CD4-positive, alpha-beta T cell (primary cell): ENCODE measurements around the gene SDHAF2. TPM values are rescaled to one million over a fixed set of nuclear protein-coding genes. Genes with fewer than 3 reads are reported as not detected.

Experiments used
- ATAC-seq: fragments of 200-7000 bp; cut with Tn5 transposase; one replicate; pipeline ENCODE4 v1.10.0; 2022; ENCODE audit warnings: mild to moderate bottlenecking; ENCODE audit not compliant: poor library complexity
- CTCF ChIA-PET: fragments of 350-600 bp; sonication (Branson Sonifier 250); formaldehyde crosslinking; loops from one replicate; lab custom pipeline; 2021; ENCODE audit warnings: antibody characterized with exemption, inconsistent platforms; lab: Charles Lee
- POLR2A ChIA-PET: fragments of 350-600 bp; sonication (Branson Sonifier 250); formaldehyde crosslinking; loops from one replicate; lab custom pipeline; 2021; ENCODE audit warnings: antibody characterized with exemption, inconsistent platforms; lab: Charles Lee
- DNase-seq, 14 experiments: peaks; one replicate each; pipeline ENCODE4 v3.0.0-alpha.2; 2013 to 2020; ENCODE audit warnings: mixed read lengths in 2 of 14
- H3K27ac ChIP-seq, 2 donors: one replicate each; pipeline versions ENCODE4 v1.5.1 to v1.7.0; 2013; ENCODE audit warnings: low read length in 2 of 2, low read depth in 1 of 2, mild to moderate bottlenecking in 1 of 2
- H3K27me3 ChIP-seq, 2 experiments: 1 replicate in 1 of 2; 2 replicates in 1 of 2; pipeline versions ENCODE4 v1.6.1 to v1.7.0; 2013; ENCODE audit warnings: low read length in 2 of 2, control low read depth in 1 of 2, mild to moderate bottlenecking in 1 of 2, moderate library complexity in 1 of 2; ENCODE audit not compliant: insufficient read depth in 2 of 2, control insufficient read depth in 1 of 2
- H3K36me3 ChIP-seq: one replicate; pipeline ENCODE4 v1.6.1; 2013; ENCODE audit warnings: low read length, control low read depth; ENCODE audit not compliant: insufficient read depth
- H3K4me1 ChIP-seq: one replicate; pipeline ENCODE4 v1.6.1; 2013; ENCODE audit warnings: low read length, control low read depth; ENCODE audit not compliant: insufficient read depth
- H3K4me3 ChIP-seq: one replicate; pipeline ENCODE4 v1.5.1; 2013; ENCODE audit warnings: mild to moderate bottlenecking, low read length, moderate library complexity
- H3K9me3 ChIP-seq, 2 experiments: 1 replicate in 1 of 2; 2 replicates in 1 of 2; pipeline versions ENCODE4 v1.6.1 to v1.7.0; 2013; ENCODE audit warnings: low read length in 2 of 2, mild to moderate bottlenecking in 2 of 2, control low read depth in 1 of 2, moderate library complexity in 1 of 2; ENCODE audit not compliant: control insufficient read depth in 1 of 2, insufficient read depth in 1 of 2
- H3K27ac Mint-ChIP-seq: one replicate; pipeline ENCODE4 v1.8.0; 2020; ENCODE audit warnings: mixed read lengths
- H3K27me3 Mint-ChIP-seq: one replicate; pipeline ENCODE4 v1.8.0; 2021; ENCODE audit warnings: mixed read lengths
- H3K36me3 Mint-ChIP-seq: one replicate; pipeline ENCODE4 v1.8.0; 2021; ENCODE audit warnings: low read depth, mixed read lengths
- H3K4me1 Mint-ChIP-seq: one replicate; pipeline ENCODE4 v1.8.0; 2021; ENCODE audit warnings: low read depth, mixed read lengths
- H3K4me3 Mint-ChIP-seq: one replicate; pipeline ENCODE4 v1.8.0; 2020; ENCODE audit warnings: mild to moderate bottlenecking, mixed read lengths
- H3K9me3 Mint-ChIP-seq: one replicate; pipeline ENCODE4 v1.8.0; 2020; ENCODE audit warnings: mixed read lengths
- CTCF ChIP-seq: fragments of 200-600 bp; IDR thresholded peaks from one replicate; pipeline ENCODE4 v1.8.0; 2022; ENCODE audit warnings: antibody characterized with exemption, mild to moderate bottlenecking
- intact Hi-C, 2 experiments: fragments of 100-400 bp; cut with DNase I in 1 of 2; cut with micrococcal nuclease in 1 of 2; formaldehyde crosslinking; loops; one replicate each; pipeline versions ENCODE4 v1.15.1 to v1.9.0; 2023 to 2025; cut with DNase I, micrococcal nuclease
- total RNA-seq, 174 experiments: library from RNA in 2 of 174; stranded (reverse) in 2 of 174; gene quantifications; one replicate each; pipeline ENCODE4 v1.2.3 and lab custom pipeline; 2021 to 2026

Gene SDHAF2
- total RNA-seq, 2 experiments from 2014 or later, result 28.7 to 33.0 TPM

- Mint-ChIP-seq H3K4me1 (no peaks in the 10 kb centered on the region), H3K27me3 (no peaks in the 10 kb centered on the region), H3K27ac (no peak overlapping the region), H3K4me3 (no peak overlapping the region), H3K36me3 (no peaks in the 10 kb centered on the region), H3K9me3 (no peaks in the 10 kb centered on the region)
- no peak for TF ChIP-seq CTCF
- ChIA-PET CTCF (no interaction called here), POLR2A (no interaction called here)
- intact Hi-C loops, result no loop called here
- DNase-seq (no peak), ATAC-seq (no peak)
- H3K4me1 ChIP-seq, result no peaks in the 10 kb centered on the region
- H3K4me3 ChIP-seq, result no peak overlapping the region
- no peaks in the 10 kb centered on the region for H3K27me3 ChIP-seq
- H3K9me3 ChIP-seq, result no peaks in the 10 kb centered on the region
- H3K36me3 ChIP-seq, result no peaks in the 10 kb centered on the region
- no peak overlapping the region for H3K27ac ChIP-seq
These were observed 64.5 kb downstream of the SDHAF2 start for GRCh38 chr11:61494381-61494961.

- Histone ChIP-seq H3K27ac (no peak overlapping the region), H3K27me3 (no peaks in the 10 kb centered on the region), H3K4me3 (no peak overlapping the region), H3K4me1 (no peaks in the 10 kb centered on the region), H3K9me3 (no peaks in the 10 kb centered on the region), H3K36me3 (no peaks in the 10 kb centered on the region)
- no peak for ATAC-seq
- H3K27me3 Mint-ChIP-seq, result no peaks in the 10 kb centered on the region
- H3K4me1 Mint-ChIP-seq, result no peaks in the 10 kb centered on the region
- intact Hi-C loops, result no loop called here
- no peak overlapping the region for H3K4me3 Mint-ChIP-seq
- DNase-seq, result no peak
- no peaks in the 10 kb centered on the region for H3K9me3 Mint-ChIP-seq
- TF ChIP-seq CTCF, result no peak
- ChIA-PET POLR2A (no interaction called here), CTCF (no interaction called here)
- H3K36me3 Mint-ChIP-seq, result no peaks in the 10 kb centered on the region
- no peak overlapping the region for H3K27ac Mint-ChIP-seq
These were observed 66.1 kb downstream of the SDHAF2 start for GRCh38 chr11:61495801-61496601.

Other genes starting within 250 kb of the SDHAF2 start
- not detected for gene PGA3, start 226.6 kb upstream of the SDHAF2 start, total RNA-seq
- not detected for gene PGA4, start 207.8 kb upstream of the SDHAF2 start, total RNA-seq
- gene PGA5, start 188.9 kb upstream of the SDHAF2 start, total RNA-seq, result not detected
- 1 to 10 TPM in 1 of 2 experiments, under 1 TPM in 1; 0.64 to 1.0 TPM for gene VWCE, start 134.8 kb upstream of the SDHAF2 start, total RNA-seq
- gene DDB1, start 97.0 kb upstream of the SDHAF2 start, total RNA-seq, result 100 to 1,000 TPM; 140 to 147 TPM
- gene TKFC, start 96.9 kb upstream of the SDHAF2 start, total RNA-seq, result 10 to 100 TPM; 21.8 to 26.3 TPM
- 10 to 100 TPM; 24.4 to 25.8 TPM for gene CYB561A3, start 68.2 kb upstream of the SDHAF2 start, total RNA-seq
- 10 to 100 TPM; 59.2 to 60.9 TPM for gene TMEM138, start 67.8 kb upstream of the SDHAF2 start, total RNA-seq
- 1 to 10 TPM; 3.4 to 3.8 TPM for gene TMEM216, start 37.5 kb upstream of the SDHAF2 start, total RNA-seq
- 100 to 1,000 TPM; 111 to 116 TPM for gene CPSF7, start 149 bp upstream of the SDHAF2 start, total RNA-seq
- gene LRRC10B, start 78.6 kb downstream of the SDHAF2 start, total RNA-seq, result not detected
- gene SYT7, start 151.0 kb downstream of the SDHAF2 start, total RNA-seq, result not detected